ENCODE measurements around the gene GIPC2.

DNA sequence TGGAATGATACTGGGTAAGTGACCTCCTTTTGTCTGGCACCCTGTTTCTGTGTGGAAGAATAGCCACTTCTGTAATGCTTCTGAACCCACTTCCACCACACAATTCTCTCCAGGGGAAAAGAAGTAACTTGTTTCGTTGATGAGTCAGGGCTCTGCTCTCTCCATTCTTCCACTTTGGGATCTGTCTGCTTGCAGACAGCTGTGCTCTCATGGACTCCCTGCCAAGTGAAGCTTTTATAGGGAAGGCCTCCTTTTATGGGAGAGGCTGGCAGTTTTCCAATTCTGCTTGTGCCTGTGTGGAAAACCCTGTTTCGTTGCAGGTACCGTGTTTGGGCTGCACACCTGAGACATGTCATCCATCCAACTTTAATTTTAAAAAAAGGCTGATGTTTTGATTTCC, 130.7 kb downstream of the GIPC2 start:
- TF ChIP-seq, protein P1, sequence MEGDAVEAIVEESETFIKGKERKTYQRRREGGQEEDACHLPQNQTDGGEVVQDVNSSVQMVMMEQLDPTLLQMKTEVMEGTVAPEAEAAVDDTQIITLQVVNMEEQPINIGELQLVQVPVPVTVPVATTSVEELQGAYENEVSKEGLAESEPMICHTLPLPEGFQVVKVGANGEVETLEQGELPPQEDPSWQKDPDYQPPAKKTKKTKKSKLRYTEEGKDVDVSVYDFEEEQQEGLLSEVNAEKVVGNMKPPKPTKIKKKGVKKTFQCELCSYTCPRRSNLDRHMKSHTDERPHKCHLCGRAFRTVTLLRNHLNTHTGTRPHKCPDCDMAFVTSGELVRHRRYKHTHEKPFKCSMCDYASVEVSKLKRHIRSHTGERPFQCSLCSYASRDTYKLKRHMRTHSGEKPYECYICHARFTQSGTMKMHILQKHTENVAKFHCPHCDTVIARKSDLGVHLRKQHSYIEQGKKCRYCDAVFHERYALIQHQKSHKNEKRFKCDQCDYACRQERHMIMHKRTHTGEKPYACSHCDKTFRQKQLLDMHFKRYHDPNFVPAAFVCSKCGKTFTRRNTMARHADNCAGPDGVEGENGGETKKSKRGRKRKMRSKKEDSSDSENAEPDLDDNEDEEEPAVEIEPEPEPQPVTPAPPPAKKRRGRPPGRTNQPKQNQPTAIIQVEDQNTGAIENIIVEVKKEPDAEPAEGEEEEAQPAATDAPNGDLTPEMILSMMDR (IDR thresholded peaks at IDR 0.05 in 4 of 5, conservative IDR thresholded peaks at IDR 0.05 in 1 of 5) = no peak
- no peak for TF ChIP-seq POLR2A (IDR thresholded peaks at IDR 0.05)

Data from gastrocnemius medialis (tissue), 4 donors.